ENCODE measurements around the gene KLRC3.

Gene KLRC3

DNA sequence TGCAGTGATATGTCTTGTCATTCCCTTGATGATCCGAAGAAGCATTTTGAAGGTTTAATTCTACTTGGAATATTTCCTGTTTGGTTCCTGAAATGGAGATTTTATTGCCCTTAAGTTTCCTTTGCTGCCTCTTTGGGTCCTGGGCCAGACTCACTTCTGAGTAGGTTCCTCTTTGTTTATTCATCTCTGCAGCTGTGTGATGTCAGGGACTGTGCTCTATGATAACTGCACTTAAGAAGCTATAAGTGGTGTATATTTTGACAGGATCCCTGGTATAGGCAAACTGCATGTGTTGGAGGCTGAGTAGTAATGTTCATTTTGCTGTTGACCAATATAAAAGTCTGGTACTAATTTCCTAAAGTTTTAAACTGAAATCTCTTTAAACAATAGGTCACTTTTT is 11.0 kb downstream of the KLRC3 start, which contains the start of gene KLRC4:
KLRC4 (minus strand) TSS at position 366 of the 400 bp plus-strand sequence; CDS start at position 184, 182 bp downstream.
- no peak for TF ChIP-seq REST (IDR thresholded peaks at IDR 0.05; ENCODE audit: insufficient read depth in 1 of 2, low read depth in 2 of 2, low read length in 2 of 2)
- no peak for TF ChIP-seq SIN3A (IDR thresholded peaks at IDR 0.05; ENCODE audit: borderline replicate concordance, insufficient read depth, low read length)
- no peak for TF ChIP-seq FOXP2 (optimal IDR thresholded peaks at IDR 0.05; ENCODE audit: borderline replicate concordance, extremely low read depth, extremely low read length, insufficient read depth)
- TF ChIP-seq TAF1 (IDR thresholded peaks at IDR 0.05; ENCODE audit: borderline replicate concordance, insufficient read depth, low read length), result no peak
- TF ChIP-seq POLR2AphosphoS5 (IDR thresholded peaks at IDR 0.05; ENCODE audit: low read depth, low read length), result no peak

DNA sequence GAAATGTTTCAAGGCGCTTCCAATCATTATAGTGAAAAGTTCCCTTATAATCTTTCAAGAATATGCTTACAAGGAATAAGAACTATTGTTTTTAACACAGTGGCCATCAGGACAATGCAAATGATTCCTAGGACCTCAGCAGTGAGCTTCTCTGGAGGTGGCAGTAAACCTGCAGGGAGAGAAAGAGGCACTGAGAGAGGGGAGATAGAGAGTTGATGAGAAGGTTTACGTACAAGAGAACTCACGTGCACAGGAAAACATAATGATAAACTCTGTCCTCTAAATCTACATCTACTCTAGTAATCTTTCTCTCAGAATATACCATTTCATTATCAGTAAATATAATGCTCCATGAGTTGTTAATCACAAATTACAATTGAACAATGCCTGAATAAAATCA is 11.6 kb downstream of the KLRC3 start:
- TF ChIP-seq FOXP2 (optimal IDR thresholded peaks at IDR 0.05; ENCODE audit: borderline replicate concordance, extremely low read depth, extremely low read length, insufficient read depth), result no peak
- no peak for TF ChIP-seq SIN3A (IDR thresholded peaks at IDR 0.05; ENCODE audit: borderline replicate concordance, insufficient read depth, low read length)
- TF ChIP-seq TAF1 (IDR thresholded peaks at IDR 0.05; ENCODE audit: borderline replicate concordance, insufficient read depth, low read length), result no peak
- no peak for TF ChIP-seq REST (IDR thresholded peaks at IDR 0.05; ENCODE audit: insufficient read depth in 1 of 2, low read depth in 2 of 2, low read length in 2 of 2)
- no peak for TF ChIP-seq POLR2AphosphoS5 (IDR thresholded peaks at IDR 0.05; ENCODE audit: low read depth, low read length)

DNA sequence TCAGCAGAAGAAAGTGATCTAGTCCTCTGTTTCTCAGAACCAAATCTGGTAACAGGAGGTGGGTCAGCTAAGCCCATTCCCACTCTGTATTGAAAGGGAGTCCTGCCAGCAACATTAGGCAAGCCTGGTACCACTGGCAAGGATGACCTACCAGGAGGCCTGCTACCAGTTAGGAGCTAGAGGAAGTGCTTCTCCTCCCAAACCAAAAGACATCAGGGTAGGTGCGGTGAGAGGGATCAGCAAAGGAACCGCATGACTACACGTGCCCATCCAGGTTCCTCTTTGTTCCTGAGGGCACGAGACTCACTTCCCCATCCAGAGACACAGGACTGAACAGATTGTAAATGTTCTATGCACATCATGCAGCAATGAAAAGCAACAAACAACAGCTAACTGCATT is 13.7 kb downstream of the KLRC3 start:
- TF ChIP-seq TAF1 (IDR thresholded peaks at IDR 0.05; ENCODE audit: borderline replicate concordance, insufficient read depth, low read length) (no peak), REST (IDR thresholded peaks at IDR 0.05; ENCODE audit: insufficient read depth in 1 of 2, low read depth in 2 of 2, low read length in 2 of 2) (no peak), FOXP2 (optimal IDR thresholded peaks at IDR 0.05; ENCODE audit: borderline replicate concordance, extremely low read depth, extremely low read length, insufficient read depth) (no peak), POLR2AphosphoS5 (IDR thresholded peaks at IDR 0.05; ENCODE audit: low read depth, low read length) (no peak), SIN3A (IDR thresholded peaks at IDR 0.05; ENCODE audit: borderline replicate concordance, insufficient read depth, low read length) (no peak)

DNA sequence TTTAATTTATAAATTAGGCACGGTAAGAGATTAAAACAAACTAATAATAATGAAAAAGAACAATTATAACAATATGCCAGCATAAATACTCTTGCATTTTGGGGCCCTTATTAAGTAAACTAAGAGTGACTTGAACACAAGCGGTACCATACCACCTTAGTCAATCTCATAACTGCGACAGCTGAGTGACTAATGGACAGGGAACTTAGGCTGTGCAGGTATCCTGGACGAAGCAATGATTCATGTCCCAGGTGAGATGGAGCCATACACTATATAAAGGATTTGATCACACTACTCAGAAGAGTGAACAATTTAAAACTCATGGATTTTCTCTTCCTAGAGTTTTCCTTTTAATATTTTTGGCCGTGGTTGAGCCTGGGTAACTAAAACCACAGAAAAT is 15.1 kb downstream of the KLRC3 start:
- TF ChIP-seq FOXP2 (optimal IDR thresholded peaks at IDR 0.05; ENCODE audit: borderline replicate concordance, extremely low read depth, extremely low read length, insufficient read depth) (no peak), POLR2AphosphoS5 (IDR thresholded peaks at IDR 0.05; ENCODE audit: low read depth, low read length) (no peak), TAF1 (IDR thresholded peaks at IDR 0.05; ENCODE audit: borderline replicate concordance, insufficient read depth, low read length) (no peak), REST (IDR thresholded peaks at IDR 0.05; ENCODE audit: insufficient read depth in 1 of 2, low read depth in 2 of 2, low read length in 2 of 2) (no peak), SIN3A (IDR thresholded peaks at IDR 0.05; ENCODE audit: borderline replicate concordance, insufficient read depth, low read length) (no peak)

DNA sequence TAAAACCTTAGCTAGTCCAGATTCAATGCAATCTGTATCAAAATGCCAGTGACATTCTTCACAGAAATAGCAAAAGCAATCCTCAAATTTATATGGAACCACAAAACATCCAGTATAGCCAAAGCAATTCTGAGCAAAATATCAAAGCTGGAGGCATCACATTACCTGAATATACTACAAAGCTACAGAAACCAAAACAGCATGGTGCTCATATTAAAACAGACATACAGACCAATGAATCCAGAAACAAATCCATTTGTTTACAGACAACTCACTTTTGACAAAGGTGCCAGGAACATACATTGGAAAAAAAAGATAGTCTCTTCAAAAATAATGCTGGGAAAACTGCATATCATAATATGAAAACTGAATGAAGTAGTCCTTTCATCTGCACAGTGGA is 15.6 kb downstream of the KLRC3 start:
- TF ChIP-seq SIN3A (IDR thresholded peaks at IDR 0.05; ENCODE audit: borderline replicate concordance, insufficient read depth, low read length) (no peak), TAF1 (IDR thresholded peaks at IDR 0.05; ENCODE audit: borderline replicate concordance, insufficient read depth, low read length) (no peak), POLR2AphosphoS5 (IDR thresholded peaks at IDR 0.05; ENCODE audit: low read depth, low read length) (no peak), REST (IDR thresholded peaks at IDR 0.05; ENCODE audit: insufficient read depth in 1 of 2, low read depth in 2 of 2, low read length in 2 of 2) (no peak), FOXP2 (optimal IDR thresholded peaks at IDR 0.05; ENCODE audit: borderline replicate concordance, extremely low read depth, extremely low read length, insufficient read depth) (no peak)
